NCI-H1694 (cell line): ENCODE results near the gene MOB3B.

Experiments used
- DNase-seq: peaks from one replicate; lab custom pipeline; 2025; lab: John Stamatoyannopoulos, UW

Gene MOB3B

DNA sequence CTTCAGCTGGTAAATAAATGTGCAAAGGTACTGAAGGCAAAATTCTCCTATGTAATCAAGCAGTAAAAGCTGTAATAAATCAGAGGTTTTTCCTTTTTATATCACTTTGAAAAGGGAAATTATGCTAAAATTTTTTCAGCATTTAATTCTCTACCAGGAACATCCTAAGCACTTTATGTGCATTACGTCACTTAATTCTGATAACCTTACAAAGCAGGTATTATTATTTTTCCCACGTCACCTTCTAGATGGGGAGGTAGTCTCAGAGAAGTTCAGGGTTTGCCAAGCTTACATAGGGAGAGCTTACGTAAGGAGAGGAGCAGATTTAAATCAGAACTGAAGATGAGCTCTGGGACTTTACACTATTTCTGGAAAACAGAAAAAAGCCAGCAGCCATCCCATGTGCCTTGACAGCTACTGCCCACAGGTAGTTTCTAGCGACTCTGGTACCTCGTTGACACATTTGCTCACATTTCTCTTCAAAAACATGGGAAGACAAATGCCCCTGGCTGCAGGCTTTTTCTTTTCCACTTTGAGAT lies 84.5 kb downstream of the MOB3B start:
- DNase-seq, result no peak

GRCh38 chr9:27442464-27442863 lies 87.2 kb downstream of the MOB3B start:
- no peak for DNase-seq

DNA sequence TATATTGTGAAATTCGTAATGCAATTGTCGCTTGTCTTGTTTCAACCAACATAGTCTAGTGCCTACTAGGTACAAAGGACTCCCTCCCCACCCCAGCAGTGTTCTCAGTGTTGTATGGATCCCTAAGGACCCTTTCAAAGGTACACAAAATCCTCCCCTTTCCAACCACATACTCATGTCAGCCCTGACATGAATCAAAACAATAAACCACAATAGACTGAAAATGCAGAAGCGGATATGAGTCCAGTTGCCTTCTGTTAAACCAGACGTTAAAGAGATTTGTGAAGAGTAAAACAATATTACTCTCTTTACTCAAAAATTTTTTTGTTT lies 87.9 kb downstream of the MOB3B start:
- DNase-seq, result no peak

GRCh38 chr9:27440888-27441740 lies 88.5 kb downstream of the MOB3B start:
- no peak for DNase-seq

- DNase-seq, result no peak
These were observed 91.1 kb downstream of the MOB3B start for GRCh38 chr9:27438522-27438921.

GRCh38 chr9:27437652-27438373 lies 91.8 kb downstream of the MOB3B start:
- DNase-seq, result no peak

DNA sequence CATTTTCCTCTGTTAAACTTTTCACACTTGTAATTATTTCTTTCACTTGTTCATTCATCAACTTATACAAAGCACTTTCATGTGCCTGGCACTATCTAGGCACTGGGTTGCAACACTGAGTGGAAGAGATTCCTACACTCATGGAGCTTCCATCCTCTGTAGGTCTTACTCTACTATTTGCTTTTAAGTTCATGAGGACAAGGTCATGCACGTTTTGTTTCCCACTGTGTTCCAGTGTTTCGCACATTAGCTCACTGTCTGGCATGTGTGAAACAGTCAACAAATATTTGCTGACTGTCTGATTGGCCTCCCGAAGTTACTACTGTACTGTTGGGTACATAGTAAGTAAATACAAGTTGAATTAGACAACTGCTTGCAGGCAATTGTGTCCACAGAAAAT lies 93.4 kb downstream of the MOB3B start:
- DNase-seq, result no peak

DNA sequence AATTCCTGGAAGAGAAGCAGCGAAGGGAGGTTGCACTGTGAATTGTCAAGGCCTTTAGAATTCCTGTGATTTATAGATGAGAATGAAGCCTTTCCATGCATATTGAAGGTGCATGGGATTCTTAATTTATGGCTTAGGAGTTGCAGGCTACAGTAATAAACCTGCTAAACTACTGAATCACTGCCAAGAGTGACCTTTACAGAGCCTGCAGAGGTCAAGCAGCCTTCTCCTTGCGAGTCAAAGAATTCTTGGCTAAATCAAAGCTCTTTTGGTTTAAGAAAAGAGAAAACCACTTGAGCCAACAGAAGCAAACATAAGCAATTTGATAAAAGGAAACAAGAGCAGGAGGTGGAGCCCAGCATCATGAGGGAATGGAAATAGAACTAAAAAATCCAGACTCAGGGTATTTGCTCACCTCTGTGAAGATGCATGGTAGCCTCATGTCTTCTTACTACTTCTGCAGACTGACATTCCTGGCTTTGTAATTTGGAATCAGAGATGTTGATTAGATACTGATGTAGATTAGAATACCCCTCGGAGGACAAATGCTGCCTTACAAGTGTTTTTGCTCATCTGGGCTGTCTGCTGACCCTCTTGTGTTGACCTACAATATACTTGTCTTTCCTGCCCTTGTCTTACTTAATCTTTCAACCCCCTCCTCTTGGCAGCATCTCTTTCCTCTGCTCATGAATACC lies 95.8 kb downstream of the MOB3B start:
- no peak for DNase-seq

DNA sequence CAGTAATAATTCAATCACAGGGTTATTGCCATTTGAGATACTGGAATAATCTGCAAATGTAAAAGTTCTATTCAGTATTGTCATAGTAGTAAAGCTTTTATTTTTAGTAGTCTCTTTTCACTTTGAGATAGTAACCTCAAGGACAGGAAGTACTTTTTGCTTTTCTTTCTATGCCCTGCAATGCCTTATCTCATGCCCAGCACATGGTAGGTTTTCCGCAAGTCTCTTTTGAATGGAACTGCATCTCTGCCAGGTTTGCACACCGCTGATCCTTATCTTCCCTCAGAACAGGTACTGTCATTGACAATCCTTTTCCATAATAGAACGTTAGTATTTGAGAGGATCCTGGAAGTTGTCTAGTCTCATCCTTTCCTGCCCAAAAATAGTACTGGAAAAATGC lies 97.3 kb downstream of the MOB3B start:
- no peak for DNase-seq

DNA sequence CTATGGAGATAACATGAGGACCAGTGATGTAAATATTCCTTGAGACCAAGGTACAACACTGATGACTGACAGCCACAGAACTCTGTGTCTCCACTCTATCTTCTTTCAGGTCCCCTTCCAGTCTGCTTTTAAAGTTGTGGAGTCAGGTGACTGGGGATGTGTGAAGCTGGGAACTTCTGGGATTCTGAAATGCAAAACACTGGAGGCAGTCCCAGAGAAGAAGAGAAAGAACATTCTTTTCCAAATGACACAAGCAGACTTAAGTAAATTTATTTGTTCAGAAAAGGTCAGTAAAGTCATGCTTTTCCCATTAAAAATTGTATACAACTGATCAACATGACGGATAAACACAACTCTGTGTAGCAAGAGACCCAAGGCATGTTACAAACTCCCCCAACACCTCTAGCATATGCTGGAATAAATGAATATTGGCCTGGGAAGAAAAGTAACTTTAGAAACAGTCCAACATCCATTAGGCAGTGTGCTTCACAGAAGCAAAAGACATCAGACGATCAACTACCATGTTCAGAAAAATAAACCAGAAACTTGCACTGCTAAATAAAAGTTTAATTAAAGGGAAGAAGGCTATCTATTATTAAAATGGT lies 98.0 kb downstream of the MOB3B start:
- no peak for DNase-seq

DNA sequence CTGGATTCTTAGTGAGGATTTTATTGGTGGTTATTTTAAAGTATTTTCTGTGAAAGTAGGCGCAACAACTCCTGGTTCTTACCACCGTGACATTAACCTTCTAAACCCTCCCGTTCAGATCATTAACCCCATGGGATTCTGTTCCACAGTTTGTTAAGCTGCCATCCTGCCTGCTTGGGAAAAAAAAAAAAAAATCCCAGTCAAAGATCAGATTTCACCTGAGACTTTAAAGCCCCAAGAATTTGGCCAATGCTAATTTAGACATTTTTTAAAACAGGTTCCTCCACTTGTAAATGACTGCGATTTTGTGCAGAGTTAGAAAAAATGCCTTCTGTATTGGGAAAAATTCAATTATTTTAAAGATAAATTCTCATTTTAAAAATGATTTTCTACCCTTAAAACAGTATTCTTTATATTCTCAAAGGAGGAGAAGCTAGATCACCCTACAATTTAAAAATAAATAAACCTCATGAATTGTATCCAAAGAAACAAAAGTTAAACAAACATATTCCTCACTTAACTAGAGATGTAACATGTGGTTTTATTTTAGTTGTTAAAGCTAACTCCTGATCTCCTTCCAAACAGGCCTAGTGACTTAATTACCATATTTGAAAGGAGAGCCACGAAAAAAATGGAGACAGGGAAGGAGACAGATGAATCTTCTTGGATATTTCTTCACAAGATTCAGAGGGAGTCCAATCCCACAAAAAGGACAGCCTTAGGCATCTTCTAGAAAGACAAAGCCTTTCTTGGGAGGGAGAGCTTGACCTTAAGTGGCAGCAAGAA lies 98.7 kb downstream of the MOB3B start:
- DNase-seq, result no peak

DNA sequence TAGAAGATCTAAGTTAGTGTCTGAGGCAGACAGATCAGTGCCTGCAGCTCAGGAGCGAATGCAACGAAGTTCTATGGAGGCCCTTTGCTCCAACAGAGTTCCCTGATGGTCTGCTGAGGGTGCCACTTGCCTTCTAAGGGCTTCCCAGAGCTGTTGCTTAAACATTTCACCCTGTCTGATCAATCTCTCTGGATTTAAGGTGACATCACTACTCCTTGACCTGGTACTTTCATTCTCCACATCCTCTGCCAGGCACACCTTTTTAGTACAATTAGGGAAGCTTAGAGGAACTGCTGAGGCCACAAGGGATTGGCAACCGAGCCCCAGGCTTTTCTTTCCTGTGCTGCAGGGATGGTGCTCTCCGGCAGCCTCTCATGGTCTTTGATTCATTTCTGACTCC lies 99.7 kb downstream of the MOB3B start:
- no peak for DNase-seq

- DNase-seq, result no peak
These were observed 100.2 kb downstream of the MOB3B start for GRCh38 chr9:27429436-27429835.

DNA sequence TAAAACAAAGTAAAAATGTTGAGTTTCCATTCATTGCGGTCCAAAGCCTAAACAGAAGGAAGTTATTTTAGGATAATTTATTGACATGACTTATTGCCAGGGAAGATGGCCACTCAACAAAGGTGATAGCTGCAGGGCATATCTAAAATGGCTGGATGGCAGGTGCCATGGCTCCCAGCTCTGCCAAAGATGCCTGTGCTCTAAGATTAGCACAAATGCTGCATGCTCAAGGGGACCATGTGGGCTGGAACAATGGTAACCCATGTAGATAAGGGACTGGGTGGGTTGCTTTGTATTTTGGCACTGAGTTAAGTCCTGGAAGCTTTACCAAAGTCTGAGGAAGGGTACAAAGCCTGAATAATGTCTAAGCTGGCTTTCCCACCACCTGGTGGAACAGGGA lies 101.1 kb downstream of the MOB3B start:
- DNase-seq, result no peak

GRCh38 chr9:27427272-27427643 lies 102.4 kb downstream of the MOB3B start:
- no peak for DNase-seq

DNA sequence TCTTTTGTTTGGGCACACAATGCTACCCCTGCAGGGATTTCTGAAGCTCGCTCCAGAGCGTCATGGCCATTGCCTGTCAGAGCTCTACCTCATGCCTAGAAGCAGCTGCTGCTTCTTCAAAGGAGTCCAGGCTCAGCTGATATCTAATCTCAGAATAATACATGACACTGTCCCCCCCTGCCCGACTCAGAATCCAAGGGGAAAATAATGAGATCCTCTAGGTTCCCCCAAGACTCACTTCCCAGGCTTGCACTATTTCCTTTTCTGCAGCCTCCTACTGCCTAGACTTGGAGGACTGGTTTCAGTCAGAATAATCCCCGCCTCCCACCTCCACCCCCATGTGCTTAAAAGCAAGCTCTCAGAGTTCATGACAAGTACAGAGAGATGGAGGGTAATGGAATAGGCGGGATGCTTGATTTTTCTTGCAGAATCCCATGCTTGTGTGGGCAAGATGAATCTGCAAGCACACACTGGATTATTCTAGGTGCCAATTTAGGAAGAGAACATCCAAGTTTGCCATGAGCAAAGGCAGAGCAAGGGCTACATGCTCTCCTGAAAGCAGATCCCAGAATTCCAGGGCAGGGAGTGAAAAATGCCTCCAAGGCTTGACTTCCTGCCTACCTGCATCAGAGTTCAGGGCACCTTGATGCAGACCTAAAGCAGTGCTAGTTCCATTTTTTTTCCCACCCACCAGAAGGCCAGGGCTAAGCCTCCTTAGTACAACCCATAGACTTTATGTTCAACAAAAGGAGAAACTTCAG lies 102.9 kb downstream of the MOB3B start:
- no peak for DNase-seq

DNA sequence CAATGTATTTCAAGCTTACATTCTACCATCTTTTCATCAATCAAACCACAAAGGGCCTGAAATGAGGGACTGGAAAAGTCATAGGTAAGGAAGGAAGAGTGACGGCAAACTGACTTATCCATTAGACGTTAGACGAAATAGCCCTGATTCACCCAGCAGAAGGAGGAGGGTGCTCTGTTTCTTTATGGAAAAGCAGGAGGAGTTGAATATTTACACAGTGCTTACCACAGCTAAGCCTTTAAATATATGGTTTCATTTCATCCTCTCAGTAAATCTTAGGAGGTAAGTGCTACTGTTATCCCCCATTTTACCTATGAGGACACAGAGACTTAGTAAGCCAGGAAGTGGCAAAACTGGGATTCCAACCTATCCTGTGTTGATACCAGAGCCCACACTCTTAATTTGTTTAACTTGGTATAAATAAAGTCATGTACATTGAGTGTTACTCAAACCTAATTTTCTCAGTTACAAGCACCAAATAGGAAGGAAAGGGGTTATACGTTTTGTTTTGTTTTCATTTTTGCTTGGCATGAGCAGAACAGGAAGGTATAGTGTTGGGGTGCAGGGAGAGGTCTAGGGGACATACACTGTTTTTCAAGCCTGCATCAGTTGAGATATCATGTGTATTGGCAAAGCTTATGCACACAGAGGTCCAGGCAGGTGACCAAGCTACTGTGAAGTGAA lies 103.6 kb downstream of the MOB3B start:
- DNase-seq, result no peak

- DNase-seq, result no peak
These were observed 105.5 kb downstream of the MOB3B start for GRCh38 chr9:27423915-27424710.

- DNase-seq, result no peak
These were observed 107.3 kb downstream of the MOB3B start for GRCh38 chr9:27422279-27422834.
